Measurements from ENCODE around the gene PCDHB15.
"Not testable (repeated sequence)": the region's sequence is repeated elsewhere in the genome, so short reads cannot be mapped to it uniquely, and the experiment has no call there.

PCDHB15 gene

DNA sequence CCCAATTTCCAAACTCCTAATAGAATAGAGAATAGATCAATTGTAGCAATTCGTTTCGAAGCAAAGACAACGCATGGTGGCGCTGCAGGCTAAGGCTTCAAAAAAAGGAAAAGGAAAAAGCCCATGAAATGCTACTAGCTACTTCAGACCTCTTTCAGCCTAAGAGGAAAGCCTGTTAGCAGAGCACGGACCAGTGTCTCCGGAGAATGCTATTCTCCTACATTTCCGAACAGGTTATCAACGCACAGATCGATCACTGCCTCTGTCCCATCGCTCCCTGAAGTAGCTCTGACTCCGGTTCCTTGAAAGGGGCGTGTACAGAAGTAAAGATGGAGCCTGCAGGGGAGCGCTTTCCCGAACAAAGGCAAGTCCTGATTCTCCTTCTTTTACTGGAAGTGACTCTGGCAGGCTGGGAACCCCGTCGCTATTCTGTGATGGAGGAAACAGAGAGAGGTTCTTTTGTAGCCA, at the start of gene PCDHB15:
PCDHB15 (plus strand) TSS at position 146 of the 468 bp plus-strand sequence; CDS start at position 330, 184 bp downstream.
- in situ Hi-C loops (cut with HindIII; ENCODE audit: low sequenced_read_pairs) = no loop called here

DNA sequence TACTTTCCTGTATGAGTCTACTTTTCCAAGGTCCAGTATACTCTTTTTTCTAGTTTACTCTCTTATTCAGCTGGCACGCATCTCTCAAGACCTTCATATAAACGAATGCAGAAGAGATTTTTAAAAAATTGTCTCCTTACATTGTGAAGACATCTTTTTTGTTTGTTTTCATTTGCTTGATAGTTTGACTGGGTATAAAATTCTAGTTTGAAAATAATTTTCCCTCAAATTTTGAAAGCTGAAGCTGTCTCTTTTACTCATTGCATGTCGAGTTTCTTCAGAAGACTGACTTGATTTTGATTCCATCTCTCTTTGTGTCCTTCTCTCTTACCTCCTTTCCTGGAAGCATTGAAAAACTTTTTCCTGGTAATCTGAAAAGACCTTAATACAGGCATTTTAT, 48.8 kb upstream of the PCDHB15 start:
- in situ Hi-C loops (cut with HindIII; ENCODE audit: low sequenced_read_pairs) = no loop called here

DNA sequence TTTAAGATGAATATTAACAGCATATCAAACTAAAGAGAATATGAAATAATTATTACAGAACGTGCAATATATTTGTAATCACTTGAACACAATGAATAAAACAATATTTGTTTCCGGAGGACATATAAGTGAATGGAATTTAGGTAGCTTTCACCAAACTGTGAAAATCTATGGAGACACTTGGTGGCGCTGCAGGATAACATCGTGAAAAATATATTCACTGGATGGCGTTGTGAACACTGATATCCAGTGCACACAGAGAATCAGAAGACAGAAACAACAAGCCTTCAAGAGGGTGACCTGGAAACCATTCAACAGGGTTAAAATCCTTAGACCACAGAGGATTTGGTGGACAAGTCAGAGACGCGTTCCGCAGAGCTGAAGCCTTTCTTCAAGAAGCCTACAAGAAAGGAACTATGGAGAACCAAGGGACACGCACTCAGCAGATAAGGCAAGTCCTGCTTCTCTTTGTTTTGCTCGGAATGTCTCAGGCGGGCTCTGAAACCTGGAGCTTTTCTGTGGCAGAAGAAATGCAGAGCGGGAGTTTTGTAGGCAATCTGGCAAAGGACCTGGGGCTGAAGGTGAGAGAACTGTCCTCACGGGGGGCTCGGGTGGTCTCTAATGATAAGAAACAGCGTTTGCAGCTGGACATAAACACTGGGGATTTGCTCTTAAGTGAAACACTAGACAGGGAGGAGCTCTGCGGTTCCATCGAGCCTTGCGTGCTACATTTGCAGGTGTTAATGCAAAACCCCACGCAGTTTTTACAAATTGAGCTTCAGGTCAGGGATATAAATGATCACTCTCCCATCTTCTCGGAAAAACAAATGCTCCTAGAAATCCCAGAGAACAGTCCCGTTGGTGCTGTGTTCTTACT, 45.6 kb upstream of the PCDHB15 start, which contains the start of gene PCDHB11:
PCDHB11 (plus strand) TSS at position 269 of the 877 bp plus-strand sequence; CDS start at position 417, 148 bp downstream.
- in situ Hi-C loops (cut with HindIII; ENCODE audit: low sequenced_read_pairs) = no loop called here

DNA sequence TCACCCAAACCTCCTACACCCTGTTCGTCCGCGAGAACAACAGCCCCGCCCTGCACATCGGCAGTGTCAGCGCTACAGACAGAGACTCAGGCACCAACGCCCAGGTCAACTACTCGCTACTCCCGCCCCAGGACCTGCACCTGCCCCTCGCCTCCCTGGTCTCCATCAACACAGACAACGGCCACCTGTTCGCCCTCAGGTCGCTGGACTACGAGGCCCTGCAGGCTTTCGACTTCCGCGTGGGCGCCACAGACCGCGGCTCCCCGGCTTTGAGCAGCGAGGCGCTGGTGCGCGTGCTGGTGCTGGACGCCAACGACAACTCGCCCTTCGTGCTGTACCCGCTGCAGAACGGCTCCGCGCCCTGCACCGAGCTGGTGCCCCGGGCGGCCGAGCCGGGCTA, 44.1 kb upstream of the PCDHB15 start:
- in situ Hi-C loops (cut with HindIII; ENCODE audit: low sequenced_read_pairs) = not testable (repeated sequence)

DNA sequence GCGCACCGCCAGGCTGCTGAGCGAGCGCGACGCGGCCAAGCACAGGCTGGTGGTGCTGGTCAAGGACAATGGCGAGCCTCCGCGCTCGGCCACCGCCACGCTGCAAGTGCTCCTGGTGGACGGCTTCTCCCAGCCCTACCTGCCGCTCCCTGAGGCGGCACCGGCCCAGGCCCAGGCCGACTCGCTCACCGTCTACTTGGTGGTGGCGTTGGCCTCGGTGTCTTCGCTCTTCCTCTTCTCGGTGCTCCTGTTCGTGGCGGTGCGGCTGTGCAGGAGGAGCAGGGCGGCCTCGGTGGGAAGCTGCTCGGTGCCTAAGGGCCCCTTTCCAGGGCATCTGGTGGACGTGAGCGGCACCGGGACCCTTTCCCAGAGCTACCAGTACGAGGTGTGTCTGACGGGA, 43.5 kb upstream of the PCDHB15 start:
- in situ Hi-C loops (cut with HindIII; ENCODE audit: low sequenced_read_pairs) = not testable (repeated sequence)

DNA sequence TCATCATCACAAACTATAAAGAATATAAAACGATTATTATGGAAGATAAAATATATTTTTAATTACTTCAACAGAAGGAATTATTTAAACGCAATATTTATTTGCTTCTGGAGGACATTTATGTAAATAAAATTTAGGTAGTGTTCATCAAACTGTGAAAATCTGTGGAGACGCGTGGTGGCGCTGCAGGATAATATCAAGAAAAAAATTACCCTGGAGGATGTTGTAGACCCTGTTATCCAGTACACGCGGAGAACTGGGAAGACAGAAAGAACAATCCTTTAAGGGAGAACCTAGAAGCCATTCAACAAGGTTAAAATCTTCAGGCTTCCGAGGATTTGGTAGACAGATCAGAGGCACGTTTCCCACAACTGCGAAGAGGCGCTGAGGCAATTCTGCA, 36.7 kb upstream of the PCDHB15 start, which contains the start of gene PCDHB12:
PCDHB12 (plus strand) TSS at position 242 of the 400 bp plus-strand sequence. CDS start 189 bp downstream, outside the sequence.
- in situ Hi-C loops (cut with HindIII; ENCODE audit: low sequenced_read_pairs) = no loop called here

DNA sequence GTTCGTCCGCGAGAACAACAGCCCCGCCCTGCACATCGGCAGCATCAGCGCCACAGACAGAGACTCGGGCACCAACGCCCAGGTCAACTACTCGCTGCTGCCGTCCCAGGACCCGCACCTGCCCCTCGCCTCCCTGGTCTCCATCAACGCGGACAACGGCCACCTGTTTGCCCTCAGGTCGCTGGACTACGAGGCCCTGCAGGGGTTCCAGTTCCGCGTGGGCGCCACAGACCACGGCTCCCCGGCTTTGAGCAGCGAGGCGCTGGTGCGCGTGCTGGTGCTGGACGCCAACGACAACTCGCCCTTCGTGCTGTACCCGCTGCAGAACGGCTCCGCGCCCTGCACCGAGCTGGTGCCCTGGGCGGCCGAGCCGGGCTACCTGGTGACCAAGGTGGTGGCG, 34.9 kb upstream of the PCDHB15 start:
- in situ Hi-C loops (cut with HindIII; ENCODE audit: low sequenced_read_pairs) = not testable (repeated sequence)

DNA sequence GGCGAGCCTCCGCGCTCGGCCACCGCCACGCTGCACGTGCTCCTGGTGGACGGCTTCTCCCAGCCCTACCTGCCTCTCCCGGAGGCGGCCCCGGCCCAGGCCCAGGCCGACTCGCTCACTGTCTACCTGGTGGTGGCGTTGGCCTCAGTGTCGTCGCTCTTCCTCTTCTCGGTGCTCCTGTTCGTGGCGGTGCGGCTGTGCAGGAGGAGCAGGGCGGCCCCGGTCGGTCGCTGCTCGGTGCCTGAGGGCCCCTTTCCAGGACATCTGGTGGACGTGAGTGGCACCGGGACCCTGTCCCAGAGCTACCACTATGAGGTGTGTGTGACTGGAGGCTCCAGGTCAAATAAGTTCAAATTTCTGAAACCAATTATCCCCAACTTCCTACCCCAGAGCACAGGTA, 34.3 kb upstream of the PCDHB15 start:
- in situ Hi-C loops (cut with HindIII; ENCODE audit: low sequenced_read_pairs) = not testable (repeated sequence)

DNA sequence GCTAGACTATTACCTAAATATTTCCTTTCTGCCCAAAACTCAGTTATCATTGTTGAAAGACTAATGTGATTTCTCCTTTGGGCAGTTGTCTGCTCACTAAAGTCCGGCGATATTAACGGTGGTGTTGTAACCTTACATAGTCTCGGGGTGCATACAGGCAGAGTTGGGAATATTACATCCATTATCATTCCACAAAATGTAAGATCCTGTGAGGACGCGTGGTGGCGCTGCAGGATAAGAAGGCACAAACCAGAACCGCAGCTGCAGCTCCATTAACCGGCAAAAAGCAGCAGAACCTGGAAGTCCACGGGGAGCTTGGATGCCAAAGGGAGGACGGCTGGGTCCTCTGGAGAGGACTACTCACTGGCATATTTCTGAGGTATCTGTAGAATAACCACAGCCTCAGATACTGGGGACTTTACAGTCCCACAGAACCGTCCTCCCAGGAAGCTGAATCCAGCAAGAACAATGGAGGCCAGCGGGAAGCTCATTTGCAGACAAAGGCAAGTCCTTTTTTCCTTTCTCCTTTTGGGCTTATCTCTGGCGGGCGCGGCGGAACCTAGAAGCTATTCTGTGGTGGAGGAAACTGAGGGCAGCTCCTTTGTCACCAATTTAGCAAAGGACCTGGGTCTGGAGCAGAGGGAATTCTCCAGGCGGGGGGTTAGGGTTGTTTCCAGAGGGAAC, 31.4 kb upstream of the PCDHB15 start, which contains the start of gene PCDHB13:
PCDHB13 (plus strand) TSS at position 264 of the 684 bp plus-strand sequence; CDS start at position 469, 205 bp downstream.
- in situ Hi-C loops (cut with HindIII; ENCODE audit: low sequenced_read_pairs) = not testable (repeated sequence)

DNA sequence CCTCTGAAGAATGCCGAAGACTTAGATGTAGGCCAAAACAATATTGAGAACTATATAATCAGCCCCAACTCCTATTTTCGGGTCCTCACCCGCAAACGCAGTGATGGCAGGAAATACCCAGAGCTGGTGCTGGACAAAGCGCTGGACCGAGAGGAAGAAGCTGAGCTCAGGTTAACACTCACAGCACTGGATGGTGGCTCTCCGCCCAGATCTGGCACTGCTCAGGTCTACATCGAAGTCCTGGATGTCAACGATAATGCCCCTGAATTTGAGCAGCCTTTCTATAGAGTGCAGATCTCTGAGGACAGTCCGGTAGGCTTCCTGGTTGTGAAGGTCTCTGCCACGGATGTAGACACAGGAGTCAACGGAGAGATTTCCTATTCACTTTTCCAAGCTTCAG, 30.6 kb upstream of the PCDHB15 start:
- in situ Hi-C loops (cut with HindIII; ENCODE audit: low sequenced_read_pairs) = not testable (repeated sequence)

DNA sequence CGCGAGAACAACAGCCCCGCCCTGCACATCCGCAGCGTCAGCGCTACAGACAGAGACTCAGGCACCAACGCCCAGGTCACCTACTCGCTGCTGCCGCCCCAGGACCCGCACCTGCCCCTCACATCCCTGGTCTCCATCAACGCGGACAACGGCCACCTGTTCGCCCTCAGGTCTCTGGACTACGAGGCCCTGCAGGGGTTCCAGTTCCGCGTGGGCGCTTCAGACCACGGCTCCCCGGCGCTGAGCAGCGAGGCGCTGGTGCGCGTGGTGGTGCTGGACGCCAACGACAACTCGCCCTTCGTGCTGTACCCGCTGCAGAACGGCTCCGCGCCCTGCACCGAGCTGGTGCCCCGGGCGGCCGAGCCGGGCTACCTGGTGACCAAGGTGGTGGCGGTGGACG, 29.7 kb upstream of the PCDHB15 start:
- in situ Hi-C loops (cut with HindIII; ENCODE audit: low sequenced_read_pairs) = not testable (repeated sequence)

DNA sequence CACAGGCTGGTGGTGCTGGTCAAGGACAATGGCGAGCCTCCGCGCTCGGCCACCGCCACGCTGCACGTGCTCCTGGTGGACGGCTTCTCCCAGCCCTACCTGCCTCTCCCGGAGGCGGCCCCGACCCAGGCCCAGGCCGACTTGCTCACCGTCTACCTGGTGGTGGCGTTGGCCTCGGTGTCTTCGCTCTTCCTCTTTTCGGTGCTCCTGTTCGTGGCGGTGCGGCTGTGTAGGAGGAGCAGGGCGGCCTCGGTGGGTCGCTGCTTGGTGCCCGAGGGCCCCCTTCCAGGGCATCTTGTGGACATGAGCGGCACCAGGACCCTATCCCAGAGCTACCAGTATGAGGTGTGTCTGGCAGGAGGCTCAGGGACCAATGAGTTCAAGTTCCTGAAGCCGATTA, 29.2 kb upstream of the PCDHB15 start:
- in situ Hi-C loops (cut with HindIII; ENCODE audit: low sequenced_read_pairs) = not testable (repeated sequence)

DNA sequence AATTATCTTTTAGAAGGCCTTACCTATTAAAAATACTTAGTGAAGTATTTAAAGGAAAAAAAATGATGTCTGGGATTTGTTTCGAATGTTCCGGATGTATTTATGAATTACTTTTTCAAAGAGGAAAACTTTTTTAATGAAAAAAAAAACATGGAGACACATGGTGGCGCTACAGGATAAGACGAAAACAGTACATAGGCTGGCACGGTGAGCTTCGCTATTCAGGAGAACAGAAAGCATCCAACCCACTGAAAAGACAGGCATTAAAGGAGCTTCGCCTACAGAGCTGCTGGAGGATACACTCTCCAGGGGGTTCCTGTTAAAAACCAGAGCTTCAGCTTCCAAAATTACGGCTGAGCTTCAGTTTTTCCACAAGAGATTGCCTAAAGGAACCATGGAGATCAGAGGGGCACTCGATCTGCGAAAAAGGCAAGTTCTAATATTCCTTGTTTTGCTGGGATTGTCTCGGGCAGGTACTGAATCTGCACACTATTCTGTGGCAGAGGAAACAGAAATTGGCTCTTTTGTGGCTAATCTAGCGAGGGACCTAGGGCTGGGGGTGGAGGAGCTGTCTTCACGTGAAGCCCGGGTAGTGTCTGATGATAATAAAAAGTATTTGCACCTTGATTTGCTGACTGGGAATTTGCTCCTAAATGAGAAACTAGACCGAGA, 21.9 kb upstream of the PCDHB15 start, which contains the start of gene PCDHB14:
PCDHB14 (plus strand) TSS at position 232 of the 672 bp plus-strand sequence; CDS start at position 395, 163 bp downstream.
- in situ Hi-C loops (cut with HindIII; ENCODE audit: low sequenced_read_pairs) = no loop called here

DNA sequence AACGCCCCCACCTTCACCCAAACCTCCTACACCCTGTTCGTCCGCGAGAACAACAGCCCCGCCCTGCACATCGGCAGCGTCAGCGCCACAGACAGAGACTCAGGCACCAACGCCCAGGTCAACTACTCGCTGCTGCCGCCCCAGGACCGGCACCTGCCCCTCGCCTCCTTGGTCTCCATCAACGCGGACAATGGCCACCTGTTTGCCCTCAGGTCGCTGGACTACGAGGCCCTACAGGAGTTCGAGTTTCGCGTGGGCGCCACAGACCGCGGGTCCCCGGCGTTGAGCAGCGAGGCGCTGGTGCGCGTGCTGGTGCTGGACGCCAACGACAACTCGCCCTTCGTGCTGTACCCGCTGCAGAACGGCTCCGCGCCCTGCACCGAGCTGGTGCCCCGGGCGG, 20.4 kb upstream of the PCDHB15 start:
- in situ Hi-C loops (cut with HindIII; ENCODE audit: low sequenced_read_pairs) = not testable (repeated sequence)

DNA sequence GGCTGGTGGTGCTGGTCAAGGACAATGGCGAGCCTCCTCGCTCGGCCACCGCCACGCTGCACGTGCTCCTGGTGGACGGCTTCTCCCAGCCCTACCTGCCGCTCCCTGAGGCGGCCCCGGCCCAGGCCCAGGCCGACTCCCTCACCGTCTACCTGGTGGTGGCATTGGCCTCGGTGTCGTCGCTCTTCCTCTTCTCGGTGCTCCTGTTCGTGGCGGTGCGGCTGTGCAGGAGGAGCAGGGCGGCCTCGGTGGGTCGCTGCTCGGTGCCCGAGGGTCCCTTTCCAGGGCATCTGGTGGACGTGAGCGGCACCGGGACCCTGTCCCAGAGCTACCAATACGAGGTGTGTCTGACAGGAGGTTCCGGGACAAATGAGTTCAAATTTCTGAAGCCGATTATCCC, 19.8 kb upstream of the PCDHB15 start:
- in situ Hi-C loops (cut with HindIII; ENCODE audit: low sequenced_read_pairs) = not testable (repeated sequence)

DNA sequence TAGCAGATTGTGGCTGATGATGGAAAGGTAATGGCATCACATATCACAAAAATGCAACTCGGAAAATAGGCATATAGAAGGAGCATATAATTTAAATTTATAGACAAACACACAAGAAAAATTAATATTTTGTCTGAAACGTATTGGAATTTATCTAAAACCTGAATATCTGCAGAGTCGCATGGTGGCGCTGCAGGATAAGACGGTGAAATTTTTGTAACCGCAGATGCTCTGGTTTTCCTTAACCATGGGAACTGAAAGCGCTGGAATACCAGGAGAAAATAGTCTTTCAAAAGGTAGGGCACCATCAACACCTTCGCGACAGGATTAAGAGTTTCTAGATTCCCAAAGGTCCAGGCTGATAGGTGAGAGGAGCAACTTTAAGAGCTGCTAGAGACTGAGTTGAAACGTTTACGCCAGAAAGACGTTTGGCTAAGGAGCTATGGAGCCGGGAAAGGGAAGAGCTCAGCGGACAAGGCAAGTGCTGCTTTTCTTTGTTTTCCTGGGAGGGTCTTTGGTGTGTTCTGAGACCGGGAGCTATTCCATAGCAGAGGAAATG, 11.0 kb upstream of the PCDHB15 start:
- in situ Hi-C loops (cut with HindIII; ENCODE audit: low sequenced_read_pairs) = no loop called here

DNA sequence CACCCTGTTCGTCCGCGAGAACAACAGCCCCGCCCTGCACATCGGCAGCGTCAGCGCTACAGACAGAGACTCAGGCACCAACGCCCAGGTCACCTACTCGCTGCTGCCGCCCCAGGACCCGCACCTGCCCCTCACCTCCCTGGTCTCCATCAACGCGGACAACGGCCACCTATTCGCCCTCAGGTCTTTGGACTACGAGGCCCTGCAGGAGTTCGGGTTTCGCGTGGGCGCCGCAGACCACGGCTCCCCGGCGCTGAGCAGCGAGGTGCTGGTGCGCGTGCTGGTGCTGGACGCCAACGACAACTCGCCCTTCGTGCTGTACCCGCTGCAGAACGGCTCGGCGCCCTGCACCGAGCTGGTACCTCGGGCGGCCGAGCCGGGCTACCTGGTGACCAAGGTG, 9.3 kb upstream of the PCDHB15 start:
- in situ Hi-C loops (cut with HindIII; ENCODE audit: low sequenced_read_pairs) = not testable (repeated sequence)

DNA sequence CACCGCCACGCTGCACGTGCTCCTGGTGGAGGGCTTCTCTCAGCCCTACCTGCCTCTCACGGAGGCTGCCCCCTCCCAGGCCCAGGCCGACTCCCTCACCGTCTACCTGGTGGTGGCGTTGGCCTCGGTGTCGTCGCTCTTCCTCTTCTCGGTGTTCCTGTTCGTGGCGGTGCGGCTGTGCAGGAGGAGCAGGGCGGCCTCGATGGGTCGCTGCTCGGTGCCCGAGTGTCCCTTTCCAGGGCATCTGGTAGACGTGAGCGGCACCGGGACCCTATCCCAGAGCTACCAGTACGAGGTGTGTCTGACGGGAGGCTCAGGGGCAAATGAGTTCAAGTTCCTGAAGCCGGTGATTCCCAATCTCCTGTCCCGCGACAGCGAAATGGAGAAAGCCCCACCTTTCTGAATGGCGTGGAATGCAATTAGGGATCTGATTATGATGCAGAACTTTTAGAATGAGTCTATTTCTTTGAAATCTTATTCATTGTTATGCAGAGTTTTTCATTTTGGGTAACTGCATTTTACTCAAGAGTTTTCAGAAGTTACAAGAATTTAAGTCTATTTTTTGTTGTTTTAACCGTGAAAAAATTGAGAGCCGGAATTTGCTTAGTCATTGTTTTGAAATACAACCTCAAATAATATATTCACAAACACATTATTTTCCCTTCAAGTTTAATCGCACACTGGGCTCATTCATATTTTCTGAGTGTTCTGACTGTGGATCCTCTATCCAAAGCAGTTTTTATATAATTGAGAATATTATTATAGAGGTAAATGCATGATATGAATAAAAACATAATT, 8.5 kb upstream of the PCDHB15 start:
- in situ Hi-C loops (cut with HindIII; ENCODE audit: low sequenced_read_pairs) = no loop called here

DNA sequence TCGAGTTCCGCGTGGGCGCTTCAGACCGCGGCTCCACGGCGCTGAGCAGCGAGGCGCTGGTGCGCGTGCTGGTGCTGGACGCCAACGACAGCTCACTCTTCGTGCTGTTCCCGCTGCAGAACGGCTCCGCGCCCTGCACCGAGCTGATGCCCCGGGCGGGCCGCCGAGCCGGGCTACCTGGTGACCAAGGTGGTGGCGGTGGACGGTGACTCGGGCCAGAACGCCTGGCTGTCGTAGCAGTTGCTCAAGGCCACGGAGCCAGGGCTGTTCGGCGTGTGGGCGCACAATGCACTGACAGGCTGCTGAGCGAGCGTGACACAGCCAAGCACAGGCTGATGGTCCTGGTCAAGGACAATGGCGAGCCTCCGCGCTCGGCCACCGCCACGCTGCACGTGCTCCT, 3.7 kb upstream of the PCDHB15 start:
- in situ Hi-C loops (cut with HindIII; ENCODE audit: low sequenced_read_pairs) = no loop called here

DNA sequence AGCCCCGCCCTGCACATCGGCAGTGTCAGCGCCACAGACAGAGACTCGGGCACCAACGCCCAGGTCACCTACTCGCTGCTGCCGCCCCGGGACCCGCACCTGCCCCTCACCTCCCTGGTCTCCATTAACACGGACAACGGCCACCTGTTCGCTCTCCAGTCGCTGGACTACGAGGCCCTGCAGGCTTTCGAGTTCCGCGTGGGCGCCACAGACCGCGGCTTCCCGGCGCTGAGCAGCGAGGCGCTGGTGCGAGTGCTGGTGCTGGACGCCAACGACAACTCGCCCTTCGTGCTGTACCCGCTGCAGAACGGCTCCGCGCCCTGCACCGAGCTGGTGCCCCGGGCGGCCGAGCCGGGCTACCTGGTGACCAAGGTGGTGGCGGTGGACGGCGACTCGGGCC, 1.8 kb downstream of the PCDHB15 start:
- in situ Hi-C loops (cut with HindIII; ENCODE audit: low sequenced_read_pairs) = not testable (repeated sequence)
